HG03354 (cell line): ENCODE measurements around the gene NKD2.
"Not testable (repeated sequence)": the region's sequence is repeated elsewhere in the genome, so short reads cannot be mapped to it uniquely, and the experiment has no call there.

Experiments used
- ATAC-seq: cut with Tn5 transposase; IDR thresholded peaks from one replicate; pipeline ENCODE4 v1.9.1; 2021; ENCODE audit warnings: mild to moderate bottlenecking; ENCODE audit not compliant: unreplicated experiment, poor library complexity, severe bottlenecking

The NKD2 gene

DNA sequence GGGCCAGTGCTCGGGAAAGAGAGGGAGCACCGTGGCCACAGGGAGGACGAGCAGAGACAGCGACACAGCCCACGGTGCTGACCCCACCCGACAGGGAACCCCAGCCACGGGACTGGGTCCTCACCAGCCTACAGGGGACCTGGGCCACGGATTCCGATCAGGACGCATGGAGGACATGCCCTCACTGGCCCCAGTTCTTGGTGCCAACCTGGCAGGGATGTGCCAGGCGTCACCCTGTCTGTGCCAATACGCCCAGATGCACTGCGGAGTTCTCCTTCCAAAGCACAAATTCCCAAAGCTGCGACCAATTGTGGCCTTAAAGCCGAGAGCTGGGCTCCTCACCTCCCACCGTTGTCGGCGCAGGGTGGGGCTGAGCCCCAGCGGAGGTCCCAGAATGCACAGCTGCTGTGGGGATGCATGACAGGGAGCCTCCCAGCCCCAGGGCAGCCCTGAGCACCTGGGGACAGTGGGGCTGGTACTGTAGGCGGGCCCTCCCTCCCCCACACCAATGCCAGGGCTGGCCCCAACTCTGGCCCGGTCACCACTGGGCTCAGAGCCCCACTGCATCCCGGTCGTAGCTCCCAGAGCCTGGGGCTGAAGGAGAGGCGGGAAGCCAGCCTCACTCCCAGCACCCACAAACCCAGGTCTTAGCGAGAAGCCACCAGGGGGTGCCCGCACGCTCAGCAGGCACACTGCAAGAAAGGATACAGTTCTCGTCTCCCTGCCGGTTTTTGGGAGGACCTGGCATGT lies 44.2 kb downstream of the NKD2 start:
- ATAC-seq = no peak

- no peak for ATAC-seq
These were observed 44.9 kb downstream of the NKD2 start for GRCh38 chr5:1053391-1054017.

DNA sequence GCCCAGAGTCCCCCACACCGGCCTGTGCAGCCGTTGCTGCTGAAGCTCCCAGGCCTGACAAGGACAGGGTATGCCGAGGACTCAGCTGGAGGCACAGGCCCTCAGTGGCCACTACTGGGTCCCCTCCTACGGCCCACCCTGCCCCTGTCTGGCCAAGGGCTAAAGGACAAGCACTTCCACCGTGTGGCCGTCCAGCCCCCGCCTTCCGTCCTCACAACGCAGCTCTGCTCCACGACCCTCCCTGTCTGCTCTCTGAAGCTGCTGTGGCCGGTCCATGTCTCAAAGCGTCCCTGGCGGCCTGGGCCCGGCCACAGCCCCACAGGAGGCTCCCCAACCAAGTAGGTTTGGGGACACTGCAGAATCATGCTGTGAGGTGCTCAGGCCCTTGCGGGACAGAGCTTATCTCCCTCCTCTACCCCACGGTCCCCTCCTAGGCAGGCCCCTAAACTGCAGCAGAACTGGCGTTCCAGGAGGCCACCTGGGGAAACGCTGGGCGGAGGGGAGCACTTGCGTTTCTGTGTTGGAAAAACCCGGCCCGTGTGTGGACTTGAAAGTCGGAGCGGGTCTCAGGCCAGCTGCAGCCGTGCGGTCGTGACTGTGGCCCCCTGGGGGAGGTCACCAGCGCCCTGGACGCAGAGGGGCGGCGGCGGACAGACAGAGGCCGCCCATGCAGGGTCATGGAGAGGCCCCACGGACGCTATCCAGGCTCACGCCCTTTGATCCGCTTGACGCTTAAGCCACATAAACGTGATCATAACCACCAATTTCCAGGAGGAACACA lies 45.6 kb downstream of the NKD2 start:
- no peak for ATAC-seq

DNA sequence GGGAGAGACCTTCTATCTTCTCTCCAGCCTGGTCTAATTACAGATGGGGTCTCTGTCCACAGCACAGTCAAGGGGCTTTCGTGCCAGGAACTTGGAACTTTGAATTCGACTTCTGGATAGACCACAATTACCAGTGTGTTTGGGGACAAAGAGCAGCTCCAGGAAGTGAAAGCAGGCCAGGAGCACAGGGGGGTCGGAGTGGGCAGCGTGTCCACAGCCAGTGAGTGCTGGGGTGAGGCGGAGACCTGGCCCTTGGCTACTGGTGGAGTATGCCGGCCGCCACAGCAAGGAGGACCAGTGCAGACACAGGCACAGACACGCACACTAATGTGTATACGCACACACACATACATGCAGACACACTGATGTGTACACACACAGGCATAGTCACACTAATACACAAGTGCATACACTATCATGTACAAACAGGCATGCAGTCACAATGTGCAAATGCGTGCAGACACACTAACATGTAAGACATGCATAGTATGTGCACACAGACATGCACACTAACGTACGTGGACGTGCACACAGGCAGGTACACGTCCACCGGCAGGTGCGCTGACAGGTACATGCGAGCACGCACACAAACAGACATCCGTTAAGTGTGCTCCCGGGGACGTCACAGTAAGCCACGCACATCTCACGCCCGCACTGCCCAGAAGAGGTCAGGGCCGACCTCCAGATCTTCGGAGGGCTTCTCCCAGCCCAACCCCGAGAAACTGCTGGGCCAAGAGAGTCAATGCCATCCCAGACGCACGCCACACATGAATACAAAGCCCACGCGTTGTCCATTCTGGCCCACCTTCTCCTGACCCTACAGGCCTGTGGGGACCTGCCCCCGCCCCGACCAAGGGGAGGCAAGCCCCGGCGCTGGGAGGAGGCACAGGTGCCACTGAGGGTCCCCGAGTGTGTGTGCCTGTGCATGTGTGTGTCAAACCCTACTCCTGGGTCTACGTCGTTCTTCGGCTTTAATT lies 46.5 kb downstream of the NKD2 start:
- no peak for ATAC-seq

DNA sequence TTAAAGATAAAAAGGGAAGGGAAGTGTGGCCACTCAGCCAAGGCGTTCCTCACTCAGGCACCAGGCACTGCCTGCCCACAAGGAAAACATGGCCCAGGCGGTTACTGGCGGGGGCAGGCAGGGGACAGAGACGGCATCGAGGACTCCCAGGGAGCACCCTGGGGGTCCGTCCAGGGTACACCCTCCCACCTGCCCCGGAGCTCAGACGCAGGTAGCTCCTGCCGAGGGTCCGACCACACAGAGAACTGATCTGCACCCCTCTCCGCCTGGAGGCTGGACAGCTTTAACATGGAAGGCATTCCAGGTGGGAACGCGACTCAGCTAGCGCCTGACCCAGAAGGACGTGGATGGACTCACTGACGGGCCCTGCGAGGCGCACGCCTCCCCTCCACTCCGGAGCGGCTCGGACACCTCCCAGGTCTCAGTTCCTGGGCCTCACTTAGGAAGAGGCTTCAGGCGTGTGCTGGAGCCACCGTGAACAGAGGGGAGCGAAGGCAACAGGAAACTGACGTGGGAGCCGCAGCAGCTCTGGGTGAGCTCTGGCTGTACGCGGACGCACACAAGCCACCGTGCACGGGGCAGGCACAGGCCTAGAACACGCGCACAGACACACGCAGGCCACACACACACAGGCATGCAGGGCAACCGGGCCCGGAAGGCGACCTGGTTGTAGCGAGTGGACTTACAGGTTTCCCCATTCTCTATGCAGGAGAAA lies 47.5 kb downstream of the NKD2 start:
- ATAC-seq = no peak

DNA sequence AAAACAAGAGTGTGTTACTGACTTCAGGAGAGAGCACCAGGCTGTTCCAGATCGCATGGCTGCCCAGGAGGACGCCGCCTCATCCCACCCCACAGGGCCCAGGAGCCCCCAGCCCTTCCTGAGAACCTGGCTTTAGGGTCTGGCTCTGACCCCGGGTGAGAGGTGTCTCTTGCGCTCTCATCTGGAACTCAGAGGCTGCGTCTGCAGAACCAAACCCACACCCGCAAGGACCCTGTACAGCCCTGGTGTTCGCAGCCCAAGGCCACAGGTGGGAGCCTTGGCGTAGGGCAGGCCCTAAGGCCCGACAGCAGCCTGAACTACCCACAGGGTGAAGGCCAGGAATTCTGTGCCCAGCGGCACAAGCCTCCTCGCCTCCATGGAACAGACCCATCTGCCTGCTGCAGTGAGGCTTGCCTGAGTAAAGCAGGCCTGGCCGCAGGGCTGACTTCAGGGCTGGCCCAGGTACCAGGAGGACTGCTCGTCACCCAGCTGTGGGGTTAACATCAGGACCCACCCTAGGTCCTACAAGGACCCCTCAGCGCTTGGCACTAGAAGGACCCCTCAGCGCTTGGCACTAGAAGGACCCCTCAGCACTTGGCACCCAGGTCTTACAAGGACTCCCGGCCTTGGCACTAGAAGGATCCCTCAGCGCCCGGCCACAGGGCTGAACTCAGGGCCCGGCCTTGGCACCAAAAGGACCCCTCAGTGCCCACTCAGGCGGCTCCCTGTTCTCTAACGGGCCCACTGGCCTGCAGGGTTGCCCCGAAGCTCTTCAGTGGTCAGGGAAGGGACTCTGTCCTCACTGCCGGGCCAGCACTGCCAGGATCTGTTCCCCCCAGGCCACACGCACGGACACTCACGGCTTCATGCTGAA lies 48.2 kb downstream of the NKD2 start:
- ATAC-seq = no peak

DNA sequence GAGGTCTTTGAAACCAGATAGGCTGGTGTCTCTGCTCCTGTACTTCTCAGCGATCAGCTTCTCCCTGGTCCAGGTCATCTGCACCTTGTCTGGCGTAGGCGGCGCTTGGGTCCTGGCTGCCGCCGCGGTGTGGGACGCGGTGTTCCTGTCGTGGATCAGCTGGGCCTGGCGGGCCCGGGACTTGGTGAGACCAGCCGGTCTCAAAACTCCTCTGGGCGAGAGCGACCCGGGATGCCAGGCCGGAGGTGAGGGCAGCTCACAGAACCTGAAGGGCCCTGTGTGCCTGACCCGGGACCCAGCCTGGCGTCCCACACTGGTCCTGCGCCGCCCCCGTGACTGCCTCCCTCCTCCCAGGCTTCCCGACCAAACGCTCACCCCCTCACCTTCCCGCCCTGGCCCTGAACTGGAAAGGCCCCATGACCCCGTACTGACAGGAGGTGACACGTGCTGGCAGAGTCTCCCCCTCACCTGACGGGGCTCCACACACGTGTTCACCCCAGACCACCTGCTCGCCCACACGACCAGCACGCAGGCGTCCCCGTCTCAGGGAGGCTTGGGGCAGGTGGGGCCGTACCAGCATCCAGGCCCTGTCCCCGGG lies 49.0 kb downstream of the NKD2 start:
- ATAC-seq = no peak

DNA sequence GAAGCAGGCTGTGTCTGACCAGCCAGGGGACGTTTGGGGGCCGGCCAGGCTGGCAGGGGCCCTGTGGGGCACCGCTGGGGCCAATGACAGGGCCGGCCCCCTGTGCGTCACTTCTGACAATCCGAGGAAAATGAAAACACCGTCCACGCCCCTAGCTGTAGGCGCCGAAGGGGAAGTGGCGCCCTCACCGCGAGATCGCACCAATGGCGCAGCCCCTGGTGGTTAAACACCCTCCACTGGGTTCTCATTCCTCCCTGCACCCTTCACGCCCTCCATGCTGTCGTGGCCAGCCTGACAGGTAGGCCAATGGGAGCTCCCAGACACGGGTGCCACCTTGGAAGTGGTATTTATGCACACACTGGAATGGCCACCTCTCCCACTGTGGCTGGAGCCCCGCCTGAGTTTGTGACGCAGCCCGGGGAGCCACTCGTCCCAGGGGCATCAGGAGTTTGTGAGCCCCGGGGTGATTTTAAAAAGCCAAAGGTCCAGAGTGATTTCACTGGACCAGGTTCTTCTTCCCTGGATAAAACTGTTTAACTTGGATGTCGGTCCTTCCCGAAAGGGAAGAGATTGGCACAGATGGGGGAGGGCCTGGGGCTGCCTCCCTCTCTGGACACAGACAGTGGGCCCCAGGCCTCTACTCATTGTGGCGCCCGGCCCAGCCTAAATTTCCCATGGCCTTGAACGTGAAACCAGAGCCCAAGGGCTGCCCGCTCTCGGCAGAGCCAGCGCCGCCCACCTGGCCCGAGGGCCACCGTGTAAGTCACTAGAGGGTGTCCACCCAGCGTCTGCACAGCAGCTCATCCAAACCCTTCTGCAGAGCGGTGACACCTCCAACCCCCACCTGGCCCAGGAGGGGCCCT lies 49.7 kb downstream of the NKD2 start:
- no peak for ATAC-seq

- ATAC-seq = no peak
These were observed 50.6 kb downstream of the NKD2 start for GRCh38 chr5:1058988-1059883.

DNA sequence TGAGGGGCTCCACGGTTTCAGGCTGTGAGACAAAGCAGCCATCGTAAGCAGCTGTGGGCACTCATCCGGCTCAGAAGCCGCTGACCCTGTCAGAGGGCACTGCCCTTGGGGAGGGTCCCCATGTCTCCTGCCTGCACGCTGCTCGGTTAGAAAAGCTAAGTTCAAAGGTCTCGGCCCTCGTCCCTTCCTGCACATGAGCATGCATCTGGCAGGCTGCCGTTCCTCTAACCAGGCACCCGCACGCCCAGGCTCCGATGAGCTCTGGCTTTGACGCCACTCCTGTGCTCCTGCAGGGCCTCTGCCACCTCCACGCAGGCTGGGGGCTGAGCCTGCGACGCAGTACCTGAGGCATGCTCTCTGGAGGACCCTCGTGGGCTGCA lies 51.3 kb downstream of the NKD2 start:
- no peak for ATAC-seq

GRCh38 chr5:1060535-1060981 lies 52.0 kb downstream of the NKD2 start:
- ATAC-seq = no peak

DNA sequence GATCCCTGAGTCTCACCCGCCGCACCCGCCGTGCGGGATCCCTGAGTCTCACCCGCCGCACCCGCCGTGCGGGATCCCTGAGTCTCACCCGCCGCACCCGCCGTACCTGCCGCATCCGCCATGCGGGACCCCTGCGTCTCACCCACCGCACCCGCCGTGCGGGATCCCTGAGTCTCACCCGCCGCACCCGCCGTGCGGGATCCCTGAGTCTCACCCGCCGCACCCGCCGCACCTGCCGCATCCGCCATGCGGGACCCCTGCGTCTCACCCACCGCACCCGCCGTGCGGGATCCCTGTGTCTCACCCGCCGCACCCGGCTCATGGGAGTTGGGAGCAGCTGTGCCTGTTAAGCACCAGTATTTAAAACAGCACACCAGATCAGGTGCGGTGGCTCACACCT lies 52.7 kb downstream of the NKD2 start:
- not testable (repeated sequence) for ATAC-seq

DNA sequence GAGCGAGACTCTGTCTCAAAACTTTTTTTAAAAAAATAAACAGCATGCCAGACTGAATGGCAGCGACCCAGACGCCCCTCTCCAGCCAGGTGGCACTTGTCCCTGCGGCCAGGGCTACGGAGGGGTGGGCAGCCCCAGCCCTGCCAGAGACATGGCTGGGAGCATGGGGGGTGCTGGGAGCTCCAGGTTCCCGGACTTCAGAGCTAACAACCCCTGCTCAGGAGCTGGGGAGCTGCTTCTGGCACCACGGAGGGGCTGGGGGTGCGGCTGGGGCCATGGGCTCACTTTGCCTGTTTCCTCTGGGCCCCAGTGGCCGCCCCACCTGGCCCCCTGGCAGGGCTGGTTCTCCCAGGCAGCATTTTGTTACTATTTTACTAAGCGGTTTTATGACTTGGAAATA lies 53.3 kb downstream of the NKD2 start:
- ATAC-seq = no peak

DNA sequence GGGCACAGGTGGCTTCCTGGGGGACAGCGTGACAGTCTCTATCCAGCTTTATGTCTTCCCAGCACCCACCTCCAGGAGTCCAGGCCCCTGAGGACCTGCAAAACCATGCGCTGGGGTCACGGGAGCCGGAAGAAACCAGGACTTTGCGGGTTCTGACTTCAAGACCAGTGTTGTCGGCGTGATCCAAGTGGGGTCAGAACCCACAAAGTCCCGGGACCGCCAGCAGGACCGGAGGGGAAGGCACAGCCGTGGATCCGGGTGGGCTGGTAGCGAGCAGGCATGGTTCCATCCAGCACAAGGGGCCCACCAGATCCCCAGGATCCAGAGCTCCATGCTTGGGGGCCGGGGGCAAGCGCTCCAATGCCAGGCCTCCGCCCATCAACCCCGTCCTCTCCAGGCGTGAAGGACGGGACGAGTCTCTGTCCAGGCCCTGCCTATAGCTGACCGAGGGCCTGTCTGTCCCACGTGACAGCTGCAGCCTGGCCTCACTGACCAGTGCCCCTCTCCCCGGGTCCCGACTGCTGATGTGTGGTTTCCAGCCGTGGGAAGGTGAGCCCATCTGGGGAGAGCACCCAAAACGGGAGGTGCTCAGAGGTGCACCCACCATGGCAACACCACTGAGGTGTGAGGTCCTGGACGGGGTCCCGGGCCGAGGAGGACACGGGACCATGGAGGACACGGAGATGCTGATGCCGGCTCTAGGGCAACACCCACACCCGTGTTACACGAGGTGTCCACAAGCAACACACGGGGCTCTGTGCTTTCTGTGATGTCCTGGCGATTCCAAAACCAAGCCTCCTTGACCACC lies 54.4 kb downstream of the NKD2 start:
- no peak for ATAC-seq

- no peak for ATAC-seq
These were observed 55.2 kb downstream of the NKD2 start for GRCh38 chr5:1063661-1064382.
